Lower leg skin (tissue), 3 donors: ENCODE results near the gene SF3B6.

Experiments
- CTCF ChIP-seq, 3 donors: fragments of 450-650 bp; IDR thresholded peaks; one replicate each; pipeline ENCODE4 v1.5.1; 2016; ENCODE audit warnings: antibody characterized with exemption in 3 of 3, mild to moderate bottlenecking in 3 of 3, moderate library complexity in 2 of 3
- POLR2A ChIP-seq, 2 donors: fragments of 450-650 bp; IDR thresholded peaks; one replicate each; pipeline ENCODE4 v1.6.1; 2016 to 2017; ENCODE audit warnings: antibody characterized with exemption in 2 of 2, mild to moderate bottlenecking in 1 of 2, moderate library complexity in 1 of 2

GRCh38 chr2:24049485-24050021, 26.6 kb downstream of the SF3B6 start, which contains the start of gene FKBP1B:
- TF ChIP-seq CTCF (IDR thresholded peaks at IDR 0.05), result no peak
- TF ChIP-seq POLR2A (IDR thresholded peaks at IDR 0.05), result no peak
